Measurements from ENCODE around the gene CRMP1. TPM values are rescaled to one million over a fixed set of nuclear protein-coding genes. Genes with fewer than 3 reads are reported as not detected.

CRMP1 gene
- total RNA-seq, 4 donors from 2014 or later = 2.1 to 5.0 (median 4.7) TPM; not detected in 1

- no peak for DNase-seq
- TF ChIP-seq CTCF (IDR thresholded peaks at IDR 0.05) (no peak), POLR2A (IDR thresholded peaks at IDR 0.05) (no peak)
- Histone ChIP-seq H3K4me3 (no peak overlapping the region), H3K36me3 (no peaks in the 10 kb centered on the region), H3K27ac (no peak overlapping the region), H3K4me1 (peaks cover 0 to 9% (median 0%) of the 10 kb centered on the region in 3 donors), H3K27me3 (peaks cover 0 to 11% (median 0%) of the 10 kb centered on the region in 4 donors), H3K9me3 (no peaks in the 10 kb centered on the region)
- 72 to 89% methylated on average over 9 to 11 of the region's 14 CpGs for WGBS, 2 donors
- intact Hi-C loops (cut with DNase I) = no loop called here
Observed at GRCh38 chr4:5869966-5870619, 22.8 kb downstream of the CRMP1 start.

- H3K27me3 ChIP-seq = peaks cover 0 to 11% (median 0%) of the 10 kb centered on the region in 4 donors
- intact Hi-C loops (cut with DNase I) = no loop called here
- WGBS, 2 donors = 90 to 93% methylated on average over 3 of the region's 3 CpGs
- H3K27ac ChIP-seq = no peak overlapping the region
- TF ChIP-seq POLR2A (IDR thresholded peaks at IDR 0.05) = no peak
- TF ChIP-seq CTCF (IDR thresholded peaks at IDR 0.05) = no peak
- no peak overlapping the region for H3K4me3 ChIP-seq
- H3K36me3 ChIP-seq = no peaks in the 10 kb centered on the region
- no peaks in the 10 kb centered on the region for H3K9me3 ChIP-seq
- no peak for DNase-seq
- no peaks in the 10 kb centered on the region for H3K4me1 ChIP-seq
Observed at GRCh38 chr4:5867866-5868265, 25.0 kb downstream of the CRMP1 start.

GRCh38 chr4:5866841-5867813 is 25.8 kb downstream of the CRMP1 start:
- Histone ChIP-seq H3K9me3 (no peaks in the 10 kb centered on the region), H3K4me3 (no peak overlapping the region), H3K27ac (no peak overlapping the region), H3K27me3 (peaks cover 0 to 11% (median 0%) of the 10 kb centered on the region in 4 donors), H3K4me1 (no peaks in the 10 kb centered on the region), H3K36me3 (no peaks in the 10 kb centered on the region)
- WGBS, 2 donors = 67 to 73% methylated on average over 9 to 10 of the region's 10 CpGs
- DNase-seq = no peak
- TF ChIP-seq POLR2A (IDR thresholded peaks at IDR 0.05) = no peak
- TF ChIP-seq CTCF (IDR thresholded peaks at IDR 0.05) = no peak
- intact Hi-C loops (cut with DNase I) = no loop called here

GRCh38 chr4:5865896-5866599 is 26.8 kb downstream of the CRMP1 start:
- intact Hi-C loops (cut with DNase I) = no loop called here
- WGBS, 2 donors = 70 to 86% methylated on average over 4 to 6 of the region's 12 CpGs
- DNase-seq = no peak
- Histone ChIP-seq H3K9me3 (no peaks in the 10 kb centered on the region), H3K4me3 (no peak overlapping the region), H3K4me1 (no peaks in the 10 kb centered on the region), H3K36me3 (no peaks in the 10 kb centered on the region), H3K27me3 (peaks cover 0 to 11% (median 0%) of the 10 kb centered on the region in 4 donors), H3K27ac (no peak overlapping the region)
- TF ChIP-seq CTCF (IDR thresholded peaks at IDR 0.05) (no peak), POLR2A (IDR thresholded peaks at IDR 0.05) (no peak)
